Epithelial cell of esophagus (primary cell): ENCODE data around the gene GABBR2.

Source experiments
- DNase-seq: peaks from one replicate; pipeline ENCODE4 v3.0.0; 2010; ENCODE audit warnings: low read depth
- H3K4me3 ChIP-seq: 2 replicates; pipeline ENCODE4 v1.5.1; 2011; ENCODE audit warnings: mild to moderate bottlenecking, low read length, control low read depth
- CTCF ChIP-seq: IDR thresholded peaks from 2 replicates; pipeline ENCODE4 v1.5.1; 2011; ENCODE audit warnings: low read depth, mild to moderate bottlenecking, low read length, control low read depth, inconsistent platforms; ENCODE audit not compliant: insufficient read depth; ENCODE audit errors: missing control alignments

GABBR2 gene

GRCh38 chr9:98311541-98311940 is 397.2 kb downstream of the GABBR2 start:
- no peak for DNase-seq
- TF ChIP-seq CTCF: no peak
- no peak overlapping the region for H3K4me3 ChIP-seq

DNA sequence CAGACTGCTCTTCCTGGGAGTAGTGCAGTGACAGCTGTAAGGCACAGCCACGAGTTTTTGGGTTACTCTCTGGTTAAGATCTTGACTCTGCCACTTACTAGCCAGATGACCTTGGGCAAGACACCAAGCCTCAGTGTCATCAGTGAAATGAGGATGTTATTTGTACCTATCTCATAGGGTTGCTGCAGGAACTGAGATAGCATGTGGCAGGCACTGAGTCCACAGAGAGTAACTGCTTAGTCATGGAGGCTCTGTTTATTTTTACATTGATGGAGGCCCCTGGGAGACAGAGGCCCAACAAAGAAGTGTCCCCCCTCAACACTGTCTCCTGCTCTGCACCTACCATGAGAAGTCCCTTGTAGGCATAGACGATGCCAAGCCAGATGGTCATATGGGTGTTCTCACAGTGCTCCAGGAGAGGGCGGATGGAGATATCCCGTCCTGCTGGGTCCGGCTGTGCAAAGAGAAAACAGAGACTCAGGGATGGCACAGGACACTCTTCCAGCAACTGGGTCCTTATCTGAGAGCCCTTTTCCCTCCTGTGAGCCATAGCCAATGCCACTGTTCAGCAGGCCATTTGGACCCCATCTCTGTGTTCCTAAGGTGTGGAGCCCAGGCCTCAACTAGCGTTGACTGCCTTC is 397.9 kb downstream of the GABBR2 start:
- no peak for TF ChIP-seq CTCF
- H3K4me3 ChIP-seq: no peak overlapping the region
- DNase-seq: no peak

- TF ChIP-seq CTCF: no peak
- DNase-seq: peak; percentile 34
Observed at GRCh38 chr9:98306384-98307145, 402.2 kb downstream of the GABBR2 start.

GRCh38 chr9:98304381-98304780 is 404.4 kb downstream of the GABBR2 start:
- DNase-seq: no peak
- TF ChIP-seq CTCF: no peak
- H3K4me3 ChIP-seq: no peak overlapping the region

More at GRCh38 chr9:98306384-98307145, 402.2 kb downstream of the GABBR2 start:
- H3K4me3 ChIP-seq: no peak overlapping the region

DNA sequence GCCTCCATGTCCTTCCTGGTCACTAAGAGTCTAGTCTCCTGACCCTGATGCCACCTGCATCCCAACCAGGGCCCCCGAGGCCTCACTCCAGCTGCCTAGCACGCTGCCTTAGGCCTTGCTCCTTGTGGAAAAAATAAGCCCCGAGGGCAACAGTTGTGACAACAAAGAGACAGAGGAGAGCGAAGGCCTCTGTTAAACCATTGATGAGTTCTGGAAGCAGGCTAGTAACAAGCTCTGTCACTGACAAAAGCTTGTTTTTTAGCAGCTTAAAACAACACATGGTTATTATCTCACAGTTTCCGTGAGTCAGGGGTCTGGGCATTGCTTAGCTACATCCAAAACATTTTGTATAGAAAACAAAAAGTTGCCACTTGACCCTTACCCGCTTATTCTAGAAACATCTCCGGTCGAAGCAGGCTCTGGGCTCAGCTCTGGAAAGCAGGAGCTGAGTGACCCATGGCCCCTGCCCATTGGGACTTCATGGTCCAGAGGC is 405.1 kb downstream of the GABBR2 start:
- no peak for DNase-seq
- no peak for TF ChIP-seq CTCF
- no peak overlapping the region for H3K4me3 ChIP-seq

GRCh38 chr9:98302938-98303632 is 405.6 kb downstream of the GABBR2 start:
- TF ChIP-seq CTCF: no peak
- H3K4me3 ChIP-seq: no peak overlapping the region
- no peak for DNase-seq
